SK-N-SH treated with all-trans-retinoic acid at 6 μM for 48 hours (cell line): Measurements from ENCODE around the gene LCE3E.

ENCODE experiments used
- PATZ1 ChIP-seq: fragments of 250-450 bp; sonication (Bioruptor Pico); IDR thresholded peaks from 2 replicates; pipeline ENCODE4 v1.8.0; 2020; ENCODE audit warnings: mild to moderate bottlenecking, moderate library complexity, borderline replicate concordance
- RARB ChIP-seq: fragments of 250-450 bp; sonication (Bioruptor Pico); IDR thresholded peaks from 2 replicates; pipeline ENCODE4 v1.8.0; 2021; ENCODE audit warnings: mild to moderate bottlenecking, moderate library complexity
- ZC3H10 ChIP-seq: fragments of 250-450 bp; sonication (Bioruptor Pico); IDR thresholded peaks from 2 replicates; pipeline ENCODE4 v1.5.1; 2021; ENCODE audit warnings: mild to moderate bottlenecking, moderate library complexity
- ZNF565 ChIP-seq: fragments of 450-650 bp; formaldehyde crosslinking; conservative IDR thresholded peaks from 2 replicates; pipeline ENCODE4 v1.5.0; 2020; ENCODE audit warnings: low read depth, mild to moderate bottlenecking, moderate library complexity
- TF ChIP-seq, protein P1 (sequence below): fragments of 250-450 bp; sonication (Bioruptor Pico); IDR thresholded peaks from 2 replicates; pipeline ENCODE4 v1.5.1; 2021; ENCODE audit warnings: mild to moderate bottlenecking, moderate library complexity

GRCh38 chr1:152596986-152597385 is 30.4 kb upstream of the LCE3E start:
- TF ChIP-seq ZC3H10 (CRISPR knock-in tag), result no peak
- TF ChIP-seq RARB, result no peak
- no peak for TF ChIP-seq ZNF565 (CRISPR knock-in tag)
- TF ChIP-seq, protein P1, sequence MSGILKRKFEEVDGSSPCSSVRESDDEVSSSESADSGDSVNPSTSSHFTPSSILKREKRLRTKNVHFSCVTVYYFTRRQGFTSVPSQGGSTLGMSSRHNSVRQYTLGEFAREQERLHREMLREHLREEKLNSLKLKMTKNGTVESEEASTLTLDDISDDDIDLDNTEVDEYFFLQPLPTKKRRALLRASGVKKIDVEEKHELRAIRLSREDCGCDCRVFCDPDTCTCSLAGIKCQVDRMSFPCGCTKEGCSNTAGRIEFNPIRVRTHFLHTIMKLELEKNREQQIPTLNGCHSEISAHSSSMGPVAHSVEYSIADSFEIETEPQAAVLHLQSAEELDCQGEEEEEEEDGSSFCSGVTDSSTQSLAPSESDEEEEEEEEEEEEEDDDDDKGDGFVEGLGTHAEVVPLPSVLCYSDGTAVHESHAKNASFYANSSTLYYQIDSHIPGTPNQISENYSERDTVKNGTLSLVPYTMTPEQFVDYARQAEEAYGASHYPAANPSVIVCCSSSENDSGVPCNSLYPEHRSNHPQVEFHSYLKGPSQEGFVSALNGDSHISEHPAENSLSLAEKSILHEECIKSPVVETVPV (CRISPR knock-in tag), result no peak
- TF ChIP-seq PATZ1 (CRISPR knock-in tag), result no peak
